ENCODE measurements around the gene SPI1.

DNA sequence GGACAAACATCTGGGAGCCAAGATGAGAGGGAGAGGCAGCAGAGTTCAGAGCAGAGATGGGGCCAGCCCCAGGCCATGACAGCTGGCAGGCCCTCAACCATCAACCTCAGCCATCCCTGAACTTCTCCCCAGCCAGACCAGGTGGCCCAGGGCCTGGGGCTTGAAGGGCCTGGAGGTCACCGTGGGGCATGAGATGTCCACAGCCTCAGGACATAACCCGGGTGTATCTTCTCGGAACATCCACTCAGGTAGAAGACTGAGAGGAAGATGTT, 17.6 kb upstream of the SPI1 start:
- no peak for TF ChIP-seq SIN3A (IDR thresholded peaks at IDR 0.05; ENCODE audit: borderline replicate concordance, insufficient read depth, low read length)
- no peak for TF ChIP-seq TAF1 (IDR thresholded peaks at IDR 0.05; ENCODE audit: borderline replicate concordance, insufficient read depth, low read length)
- TF ChIP-seq, protein P1, sequence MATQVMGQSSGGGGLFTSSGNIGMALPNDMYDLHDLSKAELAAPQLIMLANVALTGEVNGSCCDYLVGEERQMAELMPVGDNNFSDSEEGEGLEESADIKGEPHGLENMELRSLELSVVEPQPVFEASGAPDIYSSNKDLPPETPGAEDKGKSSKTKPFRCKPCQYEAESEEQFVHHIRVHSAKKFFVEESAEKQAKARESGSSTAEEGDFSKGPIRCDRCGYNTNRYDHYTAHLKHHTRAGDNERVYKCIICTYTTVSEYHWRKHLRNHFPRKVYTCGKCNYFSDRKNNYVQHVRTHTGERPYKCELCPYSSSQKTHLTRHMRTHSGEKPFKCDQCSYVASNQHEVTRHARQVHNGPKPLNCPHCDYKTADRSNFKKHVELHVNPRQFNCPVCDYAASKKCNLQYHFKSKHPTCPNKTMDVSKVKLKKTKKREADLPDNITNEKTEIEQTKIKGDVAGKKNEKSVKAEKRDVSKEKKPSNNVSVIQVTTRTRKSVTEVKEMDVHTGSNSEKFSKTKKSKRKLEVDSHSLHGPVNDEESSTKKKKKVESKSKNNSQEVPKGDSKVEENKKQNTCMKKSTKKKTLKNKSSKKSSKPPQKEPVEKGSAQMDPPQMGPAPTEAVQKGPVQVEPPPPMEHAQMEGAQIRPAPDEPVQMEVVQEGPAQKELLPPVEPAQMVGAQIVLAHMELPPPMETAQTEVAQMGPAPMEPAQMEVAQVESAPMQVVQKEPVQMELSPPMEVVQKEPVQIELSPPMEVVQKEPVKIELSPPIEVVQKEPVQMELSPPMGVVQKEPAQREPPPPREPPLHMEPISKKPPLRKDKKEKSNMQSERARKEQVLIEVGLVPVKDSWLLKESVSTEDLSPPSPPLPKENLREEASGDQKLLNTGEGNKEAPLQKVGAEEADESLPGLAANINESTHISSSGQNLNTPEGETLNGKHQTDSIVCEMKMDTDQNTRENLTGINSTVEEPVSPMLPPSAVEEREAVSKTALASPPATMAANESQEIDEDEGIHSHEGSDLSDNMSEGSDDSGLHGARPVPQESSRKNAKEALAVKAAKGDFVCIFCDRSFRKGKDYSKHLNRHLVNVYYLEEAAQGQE (IDR thresholded peaks at IDR 0.05; ENCODE audit: insufficient read depth in 1 of 2, low read depth in 2 of 2, low read length in 2 of 2): no peak
